ENCODE data around the gene TM7SF2. TPM values are rescaled to one million over a fixed set of nuclear protein-coding genes. Genes with fewer than 3 reads are reported as not detected.
A peak's percentile ranks its signal among the peaks of the same experiment; 100 is the strongest.

TM7SF2 gene
- total and polyA plus RNA-seq, 2 of the 13 experiments (the other 11 are each of a cell fraction or from before 2014, with no cell fraction given), result 56.0 to 66.9 TPM

DNA sequence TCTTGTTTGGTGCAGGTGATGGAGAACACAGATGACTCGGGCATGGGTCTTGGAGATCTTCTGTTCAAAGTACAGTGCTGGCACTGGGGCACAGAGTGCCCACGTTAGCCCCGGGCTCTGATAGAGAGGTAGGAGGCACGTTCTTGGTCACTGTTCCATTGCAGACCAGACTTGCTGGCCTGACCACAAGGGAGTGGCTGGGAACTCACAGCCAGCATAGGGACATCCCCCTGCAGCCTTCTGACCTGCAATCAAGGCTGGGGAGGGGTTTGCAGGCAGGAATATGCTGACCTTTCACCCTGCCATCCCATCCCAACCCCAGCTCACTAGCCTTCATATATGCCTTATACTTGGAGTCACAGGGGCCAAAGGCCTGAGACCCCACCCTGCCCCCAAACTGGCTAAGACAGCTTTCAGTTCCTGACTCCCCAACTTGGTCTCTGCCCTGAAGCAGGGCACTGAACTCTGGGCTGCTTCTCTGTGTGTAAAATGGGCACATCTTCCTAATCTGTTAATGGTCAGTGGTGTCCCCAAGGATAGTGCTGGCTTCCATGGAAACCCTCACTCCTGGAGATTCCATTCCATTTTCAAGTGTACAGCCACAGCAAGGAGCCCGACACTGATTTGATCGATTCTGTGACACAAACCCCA, 15.1 kb downstream of the TM7SF2 start (continued):
- TF ChIP-seq FOXA1 (IDR thresholded peaks at IDR 0.05) (no peak), FOXA1 (CRISPR knock-in tag; IDR thresholded peaks at IDR 0.05) (no peak), ZNF792 (CRISPR knock-in tag; IDR thresholded peaks at IDR 0.05) (no peak), POLR2AphosphoS5 (IDR thresholded peaks at IDR 0.05; ENCODE audit: low read depth, low read length) (peak; percentile 16), AGO2 (optimal IDR thresholded peaks at IDR 0.05; ENCODE audit: low read depth, low read length) (peak; percentile 65), ZNF883 (CRISPR knock-in tag; IDR thresholded peaks at IDR 0.05; ENCODE audit: not compliant biosample characterization) (no peak), NR2F6 (IDR thresholded peaks at IDR 0.05) (peak; percentile 10; the same call in 1 of the 2 replicates), NR2F6 (CRISPR knock-in tag; IDR thresholded peaks at IDR 0.05) (no peak), POLR2A (IDR thresholded peaks at IDR 0.05; ENCODE audit: insufficient read depth in 1 of 2, low read depth in 2 of 2, low read length in 2 of 2) (peak in 1 of 2 experiments; percentile 42; a peak in 2 of 4 replicates), POLR2G (IDR thresholded peaks at IDR 0.05; ENCODE audit: low read depth, low read length) (peak; percentile 21), MAFK (conservative IDR thresholded peaks at IDR 0.05 in 1 of 2, IDR thresholded peaks at IDR 0.05 in 1 of 2; ENCODE audit: low read length in 2 of 2) (peak; percentile 36 to 45; a peak in 2 of 4 replicates), ZNF598 (CRISPR knock-in tag; IDR thresholded peaks at IDR 0.05; ENCODE audit: borderline replicate concordance) (no peak)
- TF ChIP-seq, protein P1, sequence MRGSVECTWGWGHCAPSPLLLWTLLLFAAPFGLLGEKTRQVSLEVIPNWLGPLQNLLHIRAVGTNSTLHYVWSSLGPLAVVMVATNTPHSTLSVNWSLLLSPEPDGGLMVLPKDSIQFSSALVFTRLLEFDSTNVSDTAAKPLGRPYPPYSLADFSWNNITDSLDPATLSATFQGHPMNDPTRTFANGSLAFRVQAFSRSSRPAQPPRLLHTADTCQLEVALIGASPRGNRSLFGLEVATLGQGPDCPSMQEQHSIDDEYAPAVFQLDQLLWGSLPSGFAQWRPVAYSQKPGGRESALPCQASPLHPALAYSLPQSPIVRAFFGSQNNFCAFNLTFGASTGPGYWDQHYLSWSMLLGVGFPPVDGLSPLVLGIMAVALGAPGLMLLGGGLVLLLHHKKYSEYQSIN (CRISPR knock-in tag; IDR thresholded peaks at IDR 0.05; ENCODE audit: borderline replicate concordance), result no peak
- TF ChIP-seq, protein P2, sequence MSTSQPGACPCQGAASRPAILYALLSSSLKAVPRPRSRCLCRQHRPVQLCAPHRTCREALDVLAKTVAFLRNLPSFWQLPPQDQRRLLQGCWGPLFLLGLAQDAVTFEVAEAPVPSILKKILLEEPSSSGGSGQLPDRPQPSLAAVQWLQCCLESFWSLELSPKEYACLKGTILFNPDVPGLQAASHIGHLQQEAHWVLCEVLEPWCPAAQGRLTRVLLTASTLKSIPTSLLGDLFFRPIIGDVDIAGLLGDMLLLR (CRISPR knock-in tag; IDR thresholded peaks at IDR 0.05), result no peak

All from HepG2 (cell line).